GM12873 (cell line): ENCODE results near the gene MYCBP2.

Experiments used
- CTCF ChIP-seq: IDR thresholded peaks from 2 replicates; pipeline ENCODE4 v1.5.1; 2012; ENCODE audit warnings: low read depth, mild to moderate bottlenecking, moderate library complexity, low read length, control low read depth; ENCODE audit not compliant: insufficient read depth; ENCODE audit errors: missing control alignments

MYCBP2 gene

GRCh38 chr13:77310161-77310560 is 16.7 kb downstream of the MYCBP2 start:
- no peak for TF ChIP-seq CTCF

DNA sequence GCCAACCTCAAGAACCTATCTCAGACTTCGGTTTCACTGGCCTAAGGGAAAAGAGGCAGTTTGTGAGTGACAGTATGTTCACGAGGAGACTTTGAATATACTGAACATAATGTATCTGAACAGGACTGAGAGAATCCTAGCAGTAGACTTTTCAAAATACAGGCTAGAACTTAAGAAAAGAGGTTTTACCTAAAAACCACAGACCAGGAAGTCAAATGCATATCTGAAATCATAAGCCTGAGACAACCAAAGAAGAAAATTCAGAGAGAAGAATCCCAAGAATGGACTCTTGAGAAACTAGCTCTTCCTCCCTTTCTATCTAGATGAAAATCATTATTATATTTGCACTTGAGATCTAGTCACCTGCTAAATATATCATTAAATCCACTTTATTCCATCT is 17.6 kb downstream of the MYCBP2 start:
- no peak for TF ChIP-seq CTCF

DNA sequence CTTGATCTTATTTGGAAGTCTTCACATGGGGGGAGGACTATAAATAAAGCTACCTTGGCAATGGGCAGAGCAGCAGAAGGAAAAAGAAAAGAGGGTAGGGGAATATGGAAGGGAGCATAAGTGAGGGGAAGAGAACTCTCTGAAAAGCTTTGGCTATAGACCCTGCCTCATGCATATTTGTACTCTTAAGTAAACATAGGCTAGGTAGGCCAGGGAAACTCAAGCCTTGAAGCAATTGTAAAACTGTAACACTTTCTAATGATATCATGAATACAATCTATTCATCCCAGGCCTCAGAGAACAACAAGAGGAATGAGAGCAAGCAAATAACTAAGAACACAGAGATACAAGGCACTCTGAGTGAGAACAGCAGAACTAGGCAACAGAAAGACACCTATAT is 20.4 kb downstream of the MYCBP2 start:
- TF ChIP-seq CTCF = no peak

DNA sequence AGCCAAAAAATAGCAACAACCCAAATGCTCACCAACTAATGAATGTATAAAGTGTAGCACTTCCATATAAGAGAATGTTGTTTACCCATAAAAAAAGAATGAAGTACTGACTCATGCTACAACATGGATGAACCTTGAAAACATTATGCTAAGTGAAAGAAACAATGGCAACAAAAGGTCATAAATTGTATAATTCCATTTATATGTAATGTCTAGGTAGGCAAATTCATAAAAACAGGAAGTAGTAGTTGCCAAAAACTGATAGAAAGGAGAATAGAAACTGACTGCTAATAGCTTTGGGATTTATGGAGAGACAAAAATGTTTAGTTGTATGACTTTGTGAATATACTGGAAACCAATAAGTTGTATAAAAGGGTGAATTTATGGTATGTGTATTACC is 21.6 kb downstream of the MYCBP2 start:
- no peak for TF ChIP-seq CTCF

GRCh38 chr13:77300176-77301037 is 26.5 kb downstream of the MYCBP2 start:
- TF ChIP-seq CTCF = no peak

DNA sequence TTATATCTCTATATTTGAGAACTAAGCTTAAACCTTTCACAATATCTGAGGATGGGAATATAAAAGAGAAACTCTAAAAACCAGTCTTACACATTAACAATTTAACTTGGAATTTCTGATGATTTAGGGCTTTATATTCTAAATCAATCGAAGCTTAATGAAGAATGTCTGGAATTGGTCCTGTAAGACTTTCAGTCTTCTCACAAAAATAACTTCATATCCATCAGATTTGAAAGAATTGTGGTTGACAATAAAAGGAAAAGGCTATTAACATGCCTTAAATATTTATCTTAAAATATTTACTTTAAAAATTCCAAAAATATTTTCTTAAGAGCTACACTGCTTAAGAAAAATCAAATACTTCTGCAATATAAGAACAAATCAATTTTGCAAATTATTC is 27.3 kb downstream of the MYCBP2 start:
- TF ChIP-seq CTCF = no peak

- no peak for TF ChIP-seq CTCF
Observed at GRCh38 chr13:77298426-77298825, 28.5 kb downstream of the MYCBP2 start.
